HCT116 (cell line): ENCODE data around the gene SMARCA4. TPM values are rescaled to one million over a fixed set of nuclear protein-coding genes. Genes with fewer than 3 reads are reported as not detected.

Experiments used
- ATAC-seq: fragments of 200-7000 bp; cut with Tn5 transposase; 2 replicates; pipeline ENCODE4 v1.9.1; 2020; ENCODE audit warnings: mild to moderate bottlenecking, moderate library complexity
- BruUV-seq: library from RNA; stranded (reverse); fragments of 400-500 nt; replicated peaks from 2 replicates; lab custom pipeline; 2021; lab: Mats Ljungman, UMichigan
- CTCF ChIA-PET: fragments of 300-600 bp; sonication (Branson Sonifier 250); formaldehyde crosslinking; loops from one replicate; lab custom pipeline; 2021; ENCODE audit warnings: antibody characterized with exemption; lab: Charles Lee
- POLR2A ChIA-PET: fragments of 300-600, 350-600 bp; sonication (Branson Sonifier 250); formaldehyde crosslinking; loops from one replicate; lab custom pipeline; 2021; ENCODE audit warnings: antibody characterized with exemption; lab: Charles Lee
- RAD21 ChIA-PET, 2 experiments: fragments of 300-600 bp; sonication (Branson Sonifier 250); formaldehyde crosslinking; loops; one replicate each; lab custom pipeline; 2023; ENCODE audit warnings: low total read pairs in 2 of 2; ENCODE audit not compliant: uncharacterized antibody in 2 of 2, unreplicated experiment in 2 of 2, low non-redundant PET in 1 of 2; lab: Charles Lee
- DNase-seq: peaks from one replicate; pipeline ENCODE4 v3.0.0-alpha.2; 2010; ENCODE audit warnings: low read depth, low spot score
- H2AFZ ChIP-seq: fragments of 200-600 bp; shearing (Covaris generic), sonication (generic); 2 replicates; pipeline ENCODE4 v1.6.1; 2017; ENCODE audit warnings: low read depth, mixed run types, mixed read lengths, antibody characterized with exemption, low read length; ENCODE audit not compliant: poor library complexity, severe bottlenecking
- H3K27ac ChIP-seq: 2 replicates; pipeline ENCODE4 v1.5.1; 2012; ENCODE audit warnings: low read depth, low read length
- H3K27me3 ChIP-seq: fragments of 200-600 bp; sonication (generic); 2 replicates; pipeline ENCODE4 v1.6.1; 2016; ENCODE audit warnings: mixed run types, low read length, mixed read lengths; ENCODE audit not compliant: insufficient read depth
- H3K36me3 ChIP-seq, 2 experiments: fragments of 200-500 bp in 1 of 2; fragments of 200-600 bp in 1 of 2; sonication (Bioruptor generic) in 1 of 2; sonication (generic) in 1 of 2; 2 replicates each; pipeline versions ENCODE4 v1.5.1 to v1.6.1; 2014 to 2016; ENCODE audit warnings: low read length in 2 of 2, inconsistent platforms in 1 of 2, mixed read lengths in 1 of 2, mixed run types in 1 of 2; ENCODE audit not compliant: insufficient read depth in 2 of 2, control insufficient read depth in 1 of 2
- H3K4me1 ChIP-seq, 2 experiments: fragments of 200-600 bp in 1 of 2; sonication (generic) in 1 of 2; 2 replicates each; pipeline versions ENCODE4 v1.5.1 to v1.6.1; 2012 to 2017; ENCODE audit warnings: low read length in 2 of 2, inconsistent platforms in 1 of 2, mild to moderate bottlenecking in 1 of 2, mixed read lengths in 1 of 2, mixed run types in 1 of 2, moderate library complexity in 1 of 2; ENCODE audit not compliant: insufficient read depth in 2 of 2, control insufficient read depth in 1 of 2
- H3K4me2 ChIP-seq: fragments of 200-600 bp; sonication (generic); 2 replicates; pipeline ENCODE4 v1.6.1; 2017; ENCODE audit warnings: mixed run types, low read length, mixed read lengths
- H3K4me3 ChIP-seq, 2 experiments: fragments of 200-600 bp in 1 of 2; sonication (generic) in 1 of 2; replicated peaks in 1 of 2; 2 replicates each; pipeline ENCODE4 v1.5.1; 2011 to 2016; ENCODE audit warnings: low read length in 2 of 2, control low read depth in 1 of 2, low read depth in 1 of 2, mild to moderate bottlenecking in 1 of 2, mixed read lengths in 1 of 2, mixed run types in 1 of 2
- H3K79me2 ChIP-seq: fragments of 200-600 bp; sonication (generic); 2 replicates; pipeline ENCODE4 v1.6.1; 2017; ENCODE audit warnings: mild to moderate bottlenecking, mixed run types, low read length, moderate library complexity, mixed read lengths; ENCODE audit not compliant: insufficient read depth
- H3K9ac ChIP-seq: fragments of 200-600 bp; sonication (generic); 2 replicates; pipeline ENCODE4 v1.6.1; 2016; ENCODE audit warnings: low read length, mixed read lengths
- H3K9me2 ChIP-seq: fragments of 200-600 bp; sonication (generic), shearing (Covaris generic); 2 replicates; pipeline ENCODE4 v1.6.1; 2017; ENCODE audit warnings: mixed run types, mild to moderate bottlenecking, moderate library complexity; ENCODE audit not compliant: insufficient read depth
- H3K9me3 ChIP-seq, 2 experiments: fragments of 200-500 bp in 1 of 2; fragments of 200-600 bp in 1 of 2; sonication (Bioruptor generic) in 1 of 2; sonication (generic) in 1 of 2; 2 replicates each; pipeline ENCODE4 v1.6.1; 2014 to 2017; ENCODE audit warnings: low read length in 2 of 2, mixed read lengths in 2 of 2, inconsistent platforms in 1 of 2, low read depth in 1 of 2, mild to moderate bottlenecking in 1 of 2, mixed run types in 1 of 2, moderate library complexity in 1 of 2; ENCODE audit not compliant: control insufficient read depth in 1 of 2, insufficient read depth in 1 of 2
- H4K20me1 ChIP-seq: fragments of 200-600 bp; sonication (generic), shearing (Covaris generic); 2 replicates; pipeline ENCODE4 v1.6.1; 2017; ENCODE audit warnings: mixed run types, mild to moderate bottlenecking, moderate library complexity; ENCODE audit not compliant: insufficient read depth
- ELF1 ChIP-seq: IDR thresholded peaks from 2 replicates; pipeline ENCODE4 v1.6.1; 2012; ENCODE audit warnings: low read depth, borderline replicate concordance
- EZH2 ChIP-seq: fragments of 200-600 bp; sonication (generic); IDR thresholded peaks from 2 replicates; pipeline ENCODE4 v1.6.1; 2017; ENCODE audit warnings: antibody characterized with exemption, mixed run types
- EZH2phosphoT487 ChIP-seq: fragments of 200-600 bp; IDR thresholded peaks from 2 replicates; pipeline ENCODE4 v1.6.1; 2018; ENCODE audit warnings: antibody characterized with exemption, borderline replicate concordance
- JUND ChIP-seq: IDR thresholded peaks from 2 replicates; pipeline ENCODE4 v1.6.1; 2012
- MAX ChIP-seq: IDR thresholded peaks from 2 replicates; pipeline ENCODE4 v1.6.1; 2012
- RAD21 ChIP-seq: IDR thresholded peaks from 2 replicates; pipeline ENCODE4 v1.6.1; 2012; ENCODE audit warnings: low read depth, mild to moderate bottlenecking
- SP1 ChIP-seq: IDR thresholded peaks from 2 replicates; pipeline ENCODE4 v1.6.1; 2012; ENCODE audit warnings: low read depth
- YY1 ChIP-seq: IDR thresholded peaks from 2 replicates; pipeline ENCODE4 v1.6.1; 2011; ENCODE audit warnings: low read length, low read depth, moderate library complexity, mild to moderate bottlenecking; ENCODE audit not compliant: insufficient replicate concordance; ENCODE audit errors: extremely low read depth
- ZNF274 ChIP-seq: fragments of 200-500 bp; sonication (Bioruptor generic); IDR thresholded peaks from 2 replicates; pipeline ENCODE4 v1.6.1; 2014; ENCODE audit warnings: mild to moderate bottlenecking, low read depth, low read length, inconsistent platforms
- intact Hi-C: fragments of 100-400 bp; cut with micrococcal nuclease; formaldehyde crosslinking; loops from 2 replicates; pipeline ENCODE4 v1.10.0; 2022
- total RNA-seq: library from RNA; stranded (reverse); gene quantifications from one replicate; pipeline ENCODE4 v1.2.1, GENCODE V29; 2021; ENCODE audit not compliant: unreplicated experiment
- TF ChIP-seq, protein P1 (sequence below): IDR thresholded peaks from 2 replicates; pipeline ENCODE4 v1.6.1; 2012

SMARCA4 gene
- total RNA-seq, 1 experiment from 2014 or later: 116 TPM

- H3K4me1 ChIP-seq: no peaks in the 10 kb centered on the region
- no peak overlapping the region for H3K4me2 ChIP-seq
- H4K20me1 ChIP-seq: no peaks in the 10 kb centered on the region
- no peak for TF ChIP-seq ZNF274
- TF ChIP-seq RAD21: no peak
- no peak for TF ChIP-seq EZH2
- TF ChIP-seq MAX: no peak
- TF ChIP-seq YY1: no peak
- no peak for TF ChIP-seq JUND
- no peak overlapping the region for H3K4me3 ChIP-seq
- H2AFZ ChIP-seq: no peak overlapping the region
- H3K9me2 ChIP-seq: no peaks in the 10 kb centered on the region
- POLR2A ChIA-PET: no interaction called here
- CTCF ChIA-PET: interaction anchor here (0.6 kb wide), 1 partner anchor 1967 kb away, joined by 3 read pairs; no protein-coding TSS in a partner anchor
- no peak overlapping the region for H3K27ac ChIP-seq
- no peaks in the 10 kb centered on the region for H3K9me3 ChIP-seq
- intact Hi-C loops: no loop called here
- RAD21 ChIA-PET: no interaction called here
- H3K36me3 ChIP-seq: peaks cover 38 to 57% of the 10 kb centered on the region in 2 experiments; a peak in 3 of 4 replicates
- no peak for ATAC-seq
- H3K9ac ChIP-seq: no peak overlapping the region
- DNase-seq: no peak
- no peaks in the 10 kb centered on the region for H3K27me3 ChIP-seq
- H3K79me2 ChIP-seq: no peaks in the 10 kb centered on the region
- no TSS peak for BruUV-seq
These were observed 37.8 kb downstream of the SMARCA4 start for GRCh38 chr19:10998666-10999065.

DNA sequence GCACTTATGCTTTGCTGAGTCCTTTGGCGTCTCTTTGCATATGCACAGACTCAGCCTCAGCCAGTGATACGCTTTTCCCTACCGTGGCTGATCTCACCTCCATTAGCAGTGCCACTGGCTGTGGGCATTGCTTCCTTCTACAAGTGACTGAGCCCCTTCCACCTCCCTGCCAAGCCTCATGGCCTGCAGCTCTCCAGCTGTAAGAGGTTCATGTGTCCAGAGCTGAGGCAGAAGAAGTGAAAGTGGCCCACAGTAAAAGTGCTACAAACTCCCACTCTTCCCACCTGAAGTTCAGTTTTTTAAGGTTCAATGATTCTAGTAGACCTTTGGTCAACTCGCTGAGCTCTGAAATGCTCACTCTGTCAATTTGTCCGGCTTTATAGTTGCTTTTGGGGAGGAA is 44.7 kb downstream of the SMARCA4 start:
- ChIA-PET CTCF (no interaction called here), POLR2A (no interaction called here), RAD21 (no interaction called here)
- Histone ChIP-seq H3K27me3 (no peaks in the 10 kb centered on the region), H3K9me3 (no peaks in the 10 kb centered on the region), H2AFZ (no peak overlapping the region), H3K79me2 (no peaks in the 10 kb centered on the region; the same call in 1 of the 2 replicates), H4K20me1 (no peaks in the 10 kb centered on the region), H3K9me2 (no peaks in the 10 kb centered on the region), H3K4me3 (no peak overlapping the region), H3K4me1 (no peaks in the 10 kb centered on the region), H3K9ac (no peak overlapping the region), H3K4me2 (no peak overlapping the region), H3K27ac (peak overlapping the region; percentile 22; the same call in 1 of the 2 replicates), H3K36me3 (peaks cover 10 to 43% of the 10 kb centered on the region in 2 experiments)
- ATAC-seq (no peak), DNase-seq (no peak)
- no TSS peak for BruUV-seq
- TF ChIP-seq ELF1 (no peak), EZH2phosphoT487 (no peak), SP1 (no peak), RAD21 (no peak)
- TF ChIP-seq, protein P1, sequence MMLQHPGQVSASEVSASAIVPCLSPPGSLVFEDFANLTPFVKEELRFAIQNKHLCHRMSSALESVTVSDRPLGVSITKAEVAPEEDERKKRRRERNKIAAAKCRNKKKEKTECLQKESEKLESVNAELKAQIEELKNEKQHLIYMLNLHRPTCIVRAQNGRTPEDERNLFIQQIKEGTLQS: no peak
- intact Hi-C loops: no loop called here
